ENCODE results near the gene SLC35F3.

Gene SLC35F3

GRCh38 chr1:233939451-233939850, 35.0 kb downstream of the SLC35F3 start:
- Histone ChIP-seq H3K4me1 (ENCODE audit: control insufficient read depth, insufficient read depth, low read length) (no peaks in the 10 kb centered on the region), H3K27ac (ENCODE audit: insufficient read depth, low read depth, low read length, poor library complexity, severe bottlenecking) (no peak overlapping the region), H3K4me3 (ENCODE audit: insufficient read depth, low read depth, low read length) (no peak overlapping the region), H3K9me3 (ENCODE audit: control insufficient read depth, low read length) (no peaks in the 10 kb centered on the region), H3K36me3 (ENCODE audit: control insufficient read depth, insufficient read depth, low read length) (no peaks in the 10 kb centered on the region), H3K27me3 (ENCODE audit: control insufficient read depth, insufficient read depth, low read length, poor library complexity, severe bottlenecking) (no peaks in the 10 kb centered on the region)
- 88 to 89% methylated on average over 5 of the region's 5 CpGs for WGBS, 2 experiments

GRCh38 chr1:233940908-233941307, 36.4 kb downstream of the SLC35F3 start:
- Histone ChIP-seq H3K36me3 (ENCODE audit: control insufficient read depth, insufficient read depth, low read length) (no peaks in the 10 kb centered on the region), H3K27me3 (ENCODE audit: control insufficient read depth, insufficient read depth, low read length, poor library complexity, severe bottlenecking) (no peaks in the 10 kb centered on the region), H3K9me3 (ENCODE audit: control insufficient read depth, low read length) (no peaks in the 10 kb centered on the region), H3K27ac (ENCODE audit: insufficient read depth, low read depth, low read length, poor library complexity, severe bottlenecking) (no peak overlapping the region), H3K4me1 (ENCODE audit: control insufficient read depth, insufficient read depth, low read length) (peaks cover 5% of the 10 kb centered on the region), H3K4me3 (ENCODE audit: insufficient read depth, low read depth, low read length) (no peak overlapping the region)
- 90 to 93% methylated on average over 5 of the region's 5 CpGs for WGBS, 2 experiments

- no peaks in the 10 kb centered on the region for H3K36me3 ChIP-seq (ENCODE audit: control insufficient read depth, insufficient read depth, low read length)
- WGBS, 2 experiments: 68 to 70% methylated on average over 4 of the region's 4 CpGs
- no peaks in the 10 kb centered on the region for H3K9me3 ChIP-seq (ENCODE audit: control insufficient read depth, low read length)
- no peaks in the 10 kb centered on the region for H3K27me3 ChIP-seq (ENCODE audit: control insufficient read depth, insufficient read depth, low read length, poor library complexity, severe bottlenecking)
- H3K4me3 ChIP-seq (ENCODE audit: insufficient read depth, low read depth, low read length): no peak overlapping the region
- H3K4me1 ChIP-seq (ENCODE audit: control insufficient read depth, insufficient read depth, low read length): peaks cover 5% of the 10 kb centered on the region
- H3K27ac ChIP-seq (ENCODE audit: insufficient read depth, low read depth, low read length, poor library complexity, severe bottlenecking): no peak overlapping the region
These were observed 40.1 kb downstream of the SLC35F3 start for GRCh38 chr1:233944601-233945000.

- Histone ChIP-seq H3K9me3 (ENCODE audit: control insufficient read depth, low read length) (no peaks in the 10 kb centered on the region), H3K36me3 (ENCODE audit: control insufficient read depth, insufficient read depth, low read length) (no peaks in the 10 kb centered on the region), H3K27me3 (ENCODE audit: control insufficient read depth, insufficient read depth, low read length, poor library complexity, severe bottlenecking) (no peaks in the 10 kb centered on the region), H3K27ac (ENCODE audit: insufficient read depth, low read depth, low read length, poor library complexity, severe bottlenecking) (no peak overlapping the region), H3K4me3 (ENCODE audit: insufficient read depth, low read depth, low read length) (no peak overlapping the region), H3K4me1 (ENCODE audit: control insufficient read depth, insufficient read depth, low read length) (peaks cover 5% of the 10 kb centered on the region)
- 88 to 89% methylated on average over 3 of the region's 3 CpGs for WGBS, 2 experiments
These were observed 41.1 kb downstream of the SLC35F3 start for GRCh38 chr1:233945573-233945972.

- WGBS, 2 experiments: 98% methylated on average over 2 of the region's 2 CpGs
- no peaks in the 10 kb centered on the region for H3K36me3 ChIP-seq (ENCODE audit: control insufficient read depth, insufficient read depth, low read length)
- H3K27ac ChIP-seq (ENCODE audit: insufficient read depth, low read depth, low read length, poor library complexity, severe bottlenecking): no peak overlapping the region
- peaks cover 5% of the 10 kb centered on the region for H3K4me1 ChIP-seq (ENCODE audit: control insufficient read depth, insufficient read depth, low read length)
- no peak overlapping the region for H3K4me3 ChIP-seq (ENCODE audit: insufficient read depth, low read depth, low read length)
- H3K9me3 ChIP-seq (ENCODE audit: control insufficient read depth, low read length): no peaks in the 10 kb centered on the region
- no peaks in the 10 kb centered on the region for H3K27me3 ChIP-seq (ENCODE audit: control insufficient read depth, insufficient read depth, low read length, poor library complexity, severe bottlenecking)
These were observed 41.5 kb downstream of the SLC35F3 start for GRCh38 chr1:233945979-233946378.

- Histone ChIP-seq H3K4me3 (ENCODE audit: insufficient read depth, low read depth, low read length) (no peak overlapping the region), H3K36me3 (ENCODE audit: control insufficient read depth, insufficient read depth, low read length) (no peaks in the 10 kb centered on the region), H3K27me3 (ENCODE audit: control insufficient read depth, insufficient read depth, low read length, poor library complexity, severe bottlenecking) (no peaks in the 10 kb centered on the region), H3K4me1 (ENCODE audit: control insufficient read depth, insufficient read depth, low read length) (peaks cover 5% of the 10 kb centered on the region), H3K27ac (ENCODE audit: insufficient read depth, low read depth, low read length, poor library complexity, severe bottlenecking) (no peak overlapping the region), H3K9me3 (ENCODE audit: control insufficient read depth, low read length) (no peaks in the 10 kb centered on the region)
- 92 to 94% methylated on average over 1 of the region's 1 CpG for WGBS, 2 experiments
These were observed 42.2 kb downstream of the SLC35F3 start for GRCh38 chr1:233946724-233947123.

GRCh38 chr1:233951804-233952203, 47.3 kb downstream of the SLC35F3 start:
- WGBS, 2 experiments: 92% methylated on average over 1 of the region's 1 CpG; no CpG with 5 or more reads in 1 of the 2 experiments
- Histone ChIP-seq H3K4me3 (ENCODE audit: insufficient read depth, low read depth, low read length) (no peak overlapping the region), H3K4me1 (ENCODE audit: control insufficient read depth, insufficient read depth, low read length) (no peaks in the 10 kb centered on the region), H3K27me3 (ENCODE audit: control insufficient read depth, insufficient read depth, low read length, poor library complexity, severe bottlenecking) (no peaks in the 10 kb centered on the region), H3K36me3 (ENCODE audit: control insufficient read depth, insufficient read depth, low read length) (no peaks in the 10 kb centered on the region), H3K27ac (ENCODE audit: insufficient read depth, low read depth, low read length, poor library complexity, severe bottlenecking) (no peak overlapping the region), H3K9me3 (ENCODE audit: control insufficient read depth, low read length) (no peaks in the 10 kb centered on the region)

GRCh38 chr1:233957691-233958090, 53.2 kb downstream of the SLC35F3 start:
- no peaks in the 10 kb centered on the region for H3K36me3 ChIP-seq (ENCODE audit: control insufficient read depth, insufficient read depth, low read length)
- 96 to 100% methylated on average over 1 to 4 of the region's 4 CpGs for WGBS, 2 experiments
- H3K4me1 ChIP-seq (ENCODE audit: control insufficient read depth, insufficient read depth, low read length): no peaks in the 10 kb centered on the region
- no peak overlapping the region for H3K27ac ChIP-seq (ENCODE audit: insufficient read depth, low read depth, low read length, poor library complexity, severe bottlenecking)
- no peak overlapping the region for H3K4me3 ChIP-seq (ENCODE audit: insufficient read depth, low read depth, low read length)
- H3K9me3 ChIP-seq (ENCODE audit: control insufficient read depth, low read length): no peaks in the 10 kb centered on the region
- H3K27me3 ChIP-seq (ENCODE audit: control insufficient read depth, insufficient read depth, low read length, poor library complexity, severe bottlenecking): no peaks in the 10 kb centered on the region

GRCh38 chr1:233959102-233959501, 54.6 kb downstream of the SLC35F3 start:
- Histone ChIP-seq H3K4me1 (ENCODE audit: control insufficient read depth, insufficient read depth, low read length) (no peaks in the 10 kb centered on the region), H3K36me3 (ENCODE audit: control insufficient read depth, insufficient read depth, low read length) (no peaks in the 10 kb centered on the region), H3K9me3 (ENCODE audit: control insufficient read depth, low read length) (no peaks in the 10 kb centered on the region), H3K4me3 (ENCODE audit: insufficient read depth, low read depth, low read length) (no peak overlapping the region), H3K27me3 (ENCODE audit: control insufficient read depth, insufficient read depth, low read length, poor library complexity, severe bottlenecking) (no peaks in the 10 kb centered on the region), H3K27ac (ENCODE audit: insufficient read depth, low read depth, low read length, poor library complexity, severe bottlenecking) (no peak overlapping the region)
- 92 to 95% methylated on average over 2 to 3 of the region's 3 CpGs for WGBS, 2 experiments

GRCh38 chr1:233959971-233960370, 55.5 kb downstream of the SLC35F3 start:
- Histone ChIP-seq H3K27me3 (ENCODE audit: control insufficient read depth, insufficient read depth, low read length, poor library complexity, severe bottlenecking) (no peaks in the 10 kb centered on the region), H3K27ac (ENCODE audit: insufficient read depth, low read depth, low read length, poor library complexity, severe bottlenecking) (no peak overlapping the region), H3K9me3 (ENCODE audit: control insufficient read depth, low read length) (no peaks in the 10 kb centered on the region), H3K36me3 (ENCODE audit: control insufficient read depth, insufficient read depth, low read length) (no peaks in the 10 kb centered on the region), H3K4me3 (ENCODE audit: insufficient read depth, low read depth, low read length) (no peak overlapping the region), H3K4me1 (ENCODE audit: control insufficient read depth, insufficient read depth, low read length) (no peaks in the 10 kb centered on the region)
- WGBS, 2 experiments: 88 to 92% methylated on average over 6 of the region's 6 CpGs

- H3K4me1 ChIP-seq (ENCODE audit: control insufficient read depth, insufficient read depth, low read length): no peaks in the 10 kb centered on the region
- no peaks in the 10 kb centered on the region for H3K36me3 ChIP-seq (ENCODE audit: control insufficient read depth, insufficient read depth, low read length)
- no peaks in the 10 kb centered on the region for H3K9me3 ChIP-seq (ENCODE audit: control insufficient read depth, low read length)
- 93 to 97% methylated on average over 3 of the region's 3 CpGs for WGBS, 2 experiments
- H3K4me3 ChIP-seq (ENCODE audit: insufficient read depth, low read depth, low read length): no peak overlapping the region
- H3K27me3 ChIP-seq (ENCODE audit: control insufficient read depth, insufficient read depth, low read length, poor library complexity, severe bottlenecking): no peaks in the 10 kb centered on the region
- H3K27ac ChIP-seq (ENCODE audit: insufficient read depth, low read depth, low read length, poor library complexity, severe bottlenecking): no peak overlapping the region
These were observed 55.9 kb downstream of the SLC35F3 start for GRCh38 chr1:233960386-233960785.

All from ectodermal cell (in vitro differentiated cells).